Urinary bladder (tissue), 4 donors: Measurements from ENCODE around the gene SRD5A1. TPM values are rescaled to one million over a fixed set of nuclear protein-coding genes. Genes with fewer than 3 reads are reported as not detected.

Experiments used
- DNase-seq: peaks from one replicate; pipeline ENCODE4 v3.0.0-alpha.2; 2015; ENCODE audit errors: extremely low spot score
- H3K27ac ChIP-seq: one replicate; pipeline ENCODE4 v1.5.1; 2013; ENCODE audit warnings: low read depth, mild to moderate bottlenecking, moderate library complexity
- H3K36me3 ChIP-seq: one replicate; pipeline ENCODE4 v1.6.1; 2013; ENCODE audit warnings: mild to moderate bottlenecking, moderate library complexity; ENCODE audit not compliant: insufficient read depth
- H3K4me1 ChIP-seq: one replicate; pipeline ENCODE4 v1.6.1; 2013; ENCODE audit warnings: mild to moderate bottlenecking, moderate library complexity; ENCODE audit not compliant: insufficient read depth
- H3K4me3 ChIP-seq: one replicate; pipeline ENCODE4 v1.5.1; 2013; ENCODE audit warnings: low read depth, low read length
- WGBS: extraction: QIAGEN DNeasy Blood & Tissue Kit; methylation state at CpG from one replicate; pipeline ENCODE4 v1.1.7; 2013; 5-methylcytosine and 5-hydroxymethylcytosine counted together
- polyA plus RNA-seq: library from polyadenylated mRNA; stranded (reverse); fragments of 200-250 nt; gene quantifications from one replicate; pipeline ENCODE4 v1.2.3, GENCODE V29; 2013
- total RNA-seq: library from RNA; depleted of rRNA; stranded (reverse); fragments of >200 nt; gene quantifications from one replicate; pipeline ENCODE4 v1.2.3, GENCODE V29; 2014
- donor health status: healthy with polysubstance abuse.
- donor health status: healthy.

The SRD5A1 gene
- total and polyA plus RNA-seq, 2 donors: 6.5 to 6.6 TPM

DNA sequence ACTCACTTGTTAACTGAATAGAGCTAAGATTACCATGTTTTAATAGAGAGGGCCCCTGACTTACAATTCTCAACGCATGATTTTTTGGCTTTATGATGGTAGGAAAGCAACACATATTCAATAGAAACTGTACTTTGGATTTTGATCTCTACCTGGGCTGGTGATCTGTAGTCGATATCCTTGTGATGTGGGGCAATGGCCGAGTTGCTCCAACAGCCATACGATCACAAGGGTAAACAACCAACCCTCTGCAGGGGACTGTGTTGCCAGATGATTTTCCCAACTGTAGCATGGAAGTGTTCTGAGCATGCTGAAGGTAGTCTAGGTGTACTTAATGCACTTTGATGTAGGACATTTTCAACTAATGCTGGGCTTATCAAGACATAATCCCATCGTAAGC lies 36.9 kb upstream of the SRD5A1 start:
- 95% methylated on average over 5 of the region's 5 CpGs for WGBS
- no peaks in the 10 kb centered on the region for H3K4me1 ChIP-seq

DNA sequence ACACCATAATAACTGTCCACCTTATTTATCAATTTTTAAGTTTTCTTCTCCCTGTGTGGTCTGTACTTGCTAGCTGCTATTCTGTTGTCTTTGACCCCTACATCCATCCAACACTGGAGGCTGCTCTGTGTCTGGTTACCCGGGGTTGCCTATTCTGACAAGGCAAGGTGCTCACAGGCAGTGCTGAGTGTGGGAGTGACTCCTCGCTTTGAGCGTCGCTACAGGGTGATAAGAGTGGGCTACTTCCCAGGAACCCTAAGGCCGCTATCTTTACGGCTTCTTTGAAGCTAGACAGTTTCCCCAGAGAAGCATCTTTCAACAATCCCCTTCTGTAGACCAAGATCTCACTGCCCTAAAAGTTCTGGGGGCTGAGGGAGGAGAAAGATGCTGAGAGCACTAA lies 35.7 kb upstream of the SRD5A1 start:
- H3K4me3 ChIP-seq: no peak overlapping the region
- peaks cover 4% of the 10 kb centered on the region for H3K36me3 ChIP-seq
- no peak for DNase-seq
- WGBS: 78% methylated on average over 6 of the region's 6 CpGs
- no peaks in the 10 kb centered on the region for H3K4me1 ChIP-seq
- no peak overlapping the region for H3K27ac ChIP-seq

More for the DNA sequence above, 36.9 kb upstream of the SRD5A1 start:
- peaks cover 4% of the 10 kb centered on the region for H3K36me3 ChIP-seq
- no peak overlapping the region for H3K4me3 ChIP-seq
- no peak overlapping the region for H3K27ac ChIP-seq
- no peak for DNase-seq

DNA sequence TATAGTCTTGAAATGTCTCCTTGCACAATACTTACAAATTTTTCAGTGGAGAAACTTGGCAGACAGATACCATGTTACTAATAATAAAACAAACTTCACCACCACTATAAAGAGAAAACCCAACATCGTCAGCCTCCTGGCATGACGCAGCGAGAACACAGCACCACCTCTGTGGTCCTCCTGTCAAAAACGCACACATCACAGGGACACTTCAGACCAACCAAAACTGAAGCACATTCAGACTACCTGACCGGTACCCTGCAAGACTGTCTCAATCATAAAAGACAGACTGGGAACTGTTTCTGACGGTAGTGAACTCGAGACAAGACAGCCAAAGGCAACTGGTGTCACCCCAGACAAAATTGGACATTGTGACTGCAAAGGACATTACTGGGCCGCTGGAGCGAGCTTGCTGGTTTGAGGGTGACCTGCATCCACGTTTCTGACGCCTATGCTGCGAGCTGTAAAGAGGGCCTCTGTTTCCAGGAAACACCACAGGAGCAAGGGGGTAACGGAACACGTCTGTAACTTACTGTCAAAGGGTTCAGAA lies 34.8 kb upstream of the SRD5A1 start:
- Histone ChIP-seq H3K27ac (no peak overlapping the region), H3K4me3 (no peak overlapping the region), H3K36me3 (peaks cover 4% of the 10 kb centered on the region), H3K4me1 (no peaks in the 10 kb centered on the region)
- WGBS: 72% methylated on average over 14 of the region's 14 CpGs
- no peak for DNase-seq

DNA sequence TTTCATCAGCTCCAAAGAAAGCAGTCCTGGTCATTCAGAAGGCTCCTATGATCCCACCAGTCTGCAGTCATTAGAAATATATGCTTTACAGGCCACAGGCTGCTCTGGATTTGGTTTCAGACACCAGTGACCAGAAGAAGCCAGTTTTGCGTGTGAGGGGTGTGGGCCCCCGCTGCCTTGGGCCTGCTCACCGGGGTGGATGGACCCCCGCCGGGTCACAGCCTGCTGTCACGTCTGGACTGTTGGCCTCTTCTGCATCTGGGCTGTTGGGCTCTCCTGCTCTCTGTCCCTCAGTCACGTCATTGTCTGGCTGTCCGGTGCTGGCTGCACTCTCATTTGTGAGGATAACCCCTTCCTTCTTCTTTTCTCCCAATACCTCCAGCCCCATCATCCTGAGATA lies 33.5 kb upstream of the SRD5A1 start:
- 93% methylated on average over 8 of the region's 8 CpGs for WGBS
- no peak for DNase-seq
- peaks cover 4% of the 10 kb centered on the region for H3K36me3 ChIP-seq
- H3K4me3 ChIP-seq: no peak overlapping the region
- no peak overlapping the region for H3K27ac ChIP-seq
- H3K4me1 ChIP-seq: no peaks in the 10 kb centered on the region

DNA sequence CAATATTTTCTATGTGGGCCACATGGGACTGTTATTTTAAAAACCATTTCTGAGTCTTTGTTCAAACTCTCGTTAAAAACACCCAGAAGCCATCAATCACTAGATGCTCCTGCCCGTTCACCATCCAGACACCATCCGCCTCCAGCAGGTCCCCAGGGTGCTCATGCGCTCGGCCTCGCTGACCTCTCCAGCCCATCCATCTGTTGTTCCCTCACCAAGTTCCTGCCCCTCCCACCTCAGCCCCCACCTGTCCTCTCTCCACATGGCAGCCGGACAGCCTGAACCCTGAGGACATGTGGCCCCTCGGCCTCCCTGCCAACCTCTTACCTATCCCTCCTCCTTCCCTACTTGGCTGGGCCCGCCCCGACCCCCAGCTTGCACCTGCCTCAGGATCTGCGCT lies 32.0 kb upstream of the SRD5A1 start:
- DNase-seq: no peak
- Histone ChIP-seq H3K4me1 (no peaks in the 10 kb centered on the region), H3K27ac (no peak overlapping the region), H3K4me3 (no peak overlapping the region), H3K36me3 (peaks cover 4% of the 10 kb centered on the region)
- 96% methylated on average over 11 of the region's 11 CpGs for WGBS

DNA sequence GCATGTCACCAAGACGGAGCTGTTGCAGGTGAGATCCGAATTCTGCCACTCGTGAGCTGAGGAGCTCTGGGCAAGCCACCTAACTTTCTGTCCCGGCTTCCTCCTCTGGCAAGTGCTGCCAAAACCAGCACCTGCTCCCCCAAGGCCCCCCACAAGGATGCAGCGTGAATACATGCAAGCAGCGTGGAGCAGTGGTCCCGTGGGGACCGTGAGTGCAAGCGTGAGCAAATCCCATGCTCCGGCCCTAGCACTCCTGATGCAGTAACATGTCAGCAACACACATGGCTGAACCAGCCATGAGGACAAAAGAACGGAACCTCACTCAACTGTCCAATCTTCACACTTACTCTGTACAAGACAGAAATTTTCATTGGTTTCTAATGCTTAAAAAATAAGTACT lies 31.4 kb upstream of the SRD5A1 start:
- DNase-seq: no peak
- Histone ChIP-seq H3K4me1 (no peaks in the 10 kb centered on the region), H3K36me3 (peaks cover 4% of the 10 kb centered on the region), H3K27ac (no peak overlapping the region), H3K4me3 (no peak overlapping the region)
- 94% methylated on average over 11 of the region's 11 CpGs for WGBS

DNA sequence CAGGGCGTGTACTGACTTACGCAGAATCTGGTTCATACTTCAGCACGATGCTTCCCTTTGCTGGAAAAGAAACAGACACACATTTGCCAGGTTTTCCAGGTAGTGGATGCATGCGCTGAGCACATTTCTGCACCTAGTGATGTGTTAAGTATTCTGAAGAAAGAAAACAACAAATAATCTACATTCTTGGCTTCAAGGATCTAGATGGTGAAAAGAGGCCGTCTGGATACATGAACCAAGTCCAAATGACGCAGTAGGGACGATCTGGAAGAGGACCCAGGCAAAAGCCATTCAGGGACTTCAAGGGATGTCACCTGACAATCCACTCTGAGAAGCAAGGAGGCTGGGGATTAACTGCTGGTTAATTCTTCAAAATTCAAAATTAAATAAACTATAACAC lies 30.8 kb upstream of the SRD5A1 start:
- WGBS: 92% methylated on average over 7 of the region's 7 CpGs
- no peaks in the 10 kb centered on the region for H3K4me1 ChIP-seq
- no peak overlapping the region for H3K27ac ChIP-seq
- H3K4me3 ChIP-seq: no peak overlapping the region
- H3K36me3 ChIP-seq: peaks cover 6% of the 10 kb centered on the region
- DNase-seq: no peak

DNA sequence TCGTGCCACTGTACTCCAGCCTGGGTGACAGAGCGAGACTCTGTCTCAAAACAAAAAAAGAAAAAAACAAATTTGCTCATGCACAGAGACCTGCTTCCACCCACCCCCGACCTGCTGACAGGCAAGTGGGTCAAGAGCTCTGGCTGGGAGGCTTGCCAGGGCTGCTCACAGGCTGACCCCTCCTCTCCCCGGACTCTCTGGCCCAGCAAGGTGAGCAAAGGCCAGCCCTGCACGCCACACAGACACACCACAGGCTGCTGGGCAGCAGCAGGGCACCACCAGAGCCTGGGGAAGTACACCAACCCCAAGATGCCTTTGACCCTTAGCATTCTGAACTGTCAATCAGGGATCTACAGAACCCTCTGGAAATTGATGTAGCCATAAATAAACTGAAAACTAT lies 29.6 kb upstream of the SRD5A1 start:
- 91% methylated on average over 5 of the region's 5 CpGs for WGBS
- H3K36me3 ChIP-seq: peaks cover 7% of the 10 kb centered on the region
- no peak overlapping the region for H3K4me3 ChIP-seq
- H3K4me1 ChIP-seq: no peaks in the 10 kb centered on the region
- no peak overlapping the region for H3K27ac ChIP-seq
- DNase-seq: no peak

DNA sequence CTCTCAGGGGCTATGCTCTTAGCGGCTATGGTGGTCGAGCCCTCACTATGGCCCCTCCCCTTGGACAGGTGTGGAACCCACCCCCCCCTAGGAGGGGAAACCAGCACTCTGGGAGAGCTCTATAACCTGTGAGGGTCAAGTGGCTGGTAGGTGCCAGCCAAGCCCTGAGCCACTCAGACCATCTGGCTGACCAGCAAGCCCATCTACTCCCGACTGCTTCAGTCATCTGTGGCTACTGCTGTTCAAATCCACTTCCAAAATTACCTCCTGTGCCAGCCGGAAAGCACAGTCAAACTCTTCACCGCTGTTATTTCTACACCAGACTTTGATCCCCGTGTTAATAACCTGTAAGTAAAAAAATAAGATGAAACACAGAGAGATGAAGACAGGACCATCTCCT lies 28.9 kb upstream of the SRD5A1 start:
- H3K4me1 ChIP-seq: no peaks in the 10 kb centered on the region
- WGBS: 85% methylated on average over 6 of the region's 6 CpGs
- DNase-seq: no peak
- H3K27ac ChIP-seq: no peak overlapping the region
- no peak overlapping the region for H3K4me3 ChIP-seq
- peaks cover 8% of the 10 kb centered on the region for H3K36me3 ChIP-seq

DNA sequence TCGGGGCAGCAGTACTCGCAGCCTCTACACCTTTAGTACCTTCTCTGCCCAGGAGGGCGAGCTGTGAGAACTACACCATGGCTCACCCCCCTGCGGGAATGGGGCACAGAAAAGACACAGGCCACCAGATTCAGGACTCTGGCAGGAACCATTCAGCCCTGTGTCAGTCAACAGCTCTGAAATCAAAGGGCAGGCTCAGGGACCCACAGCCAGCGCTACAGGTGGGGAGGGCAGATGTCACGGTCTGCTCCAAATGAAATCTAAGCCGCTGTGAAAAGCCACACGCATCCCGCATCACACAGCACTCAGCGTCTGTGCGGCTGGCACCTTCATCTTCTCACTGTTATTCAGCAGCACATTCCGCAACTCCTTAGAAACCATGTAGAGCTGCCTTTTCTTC lies 28.3 kb upstream of the SRD5A1 start:
- H3K36me3 ChIP-seq: peaks cover 8% of the 10 kb centered on the region
- no peaks in the 10 kb centered on the region for H3K4me1 ChIP-seq
- no peak overlapping the region for H3K27ac ChIP-seq
- DNase-seq: no peak
- 96% methylated on average over 12 of the region's 12 CpGs for WGBS
- no peak overlapping the region for H3K4me3 ChIP-seq

DNA sequence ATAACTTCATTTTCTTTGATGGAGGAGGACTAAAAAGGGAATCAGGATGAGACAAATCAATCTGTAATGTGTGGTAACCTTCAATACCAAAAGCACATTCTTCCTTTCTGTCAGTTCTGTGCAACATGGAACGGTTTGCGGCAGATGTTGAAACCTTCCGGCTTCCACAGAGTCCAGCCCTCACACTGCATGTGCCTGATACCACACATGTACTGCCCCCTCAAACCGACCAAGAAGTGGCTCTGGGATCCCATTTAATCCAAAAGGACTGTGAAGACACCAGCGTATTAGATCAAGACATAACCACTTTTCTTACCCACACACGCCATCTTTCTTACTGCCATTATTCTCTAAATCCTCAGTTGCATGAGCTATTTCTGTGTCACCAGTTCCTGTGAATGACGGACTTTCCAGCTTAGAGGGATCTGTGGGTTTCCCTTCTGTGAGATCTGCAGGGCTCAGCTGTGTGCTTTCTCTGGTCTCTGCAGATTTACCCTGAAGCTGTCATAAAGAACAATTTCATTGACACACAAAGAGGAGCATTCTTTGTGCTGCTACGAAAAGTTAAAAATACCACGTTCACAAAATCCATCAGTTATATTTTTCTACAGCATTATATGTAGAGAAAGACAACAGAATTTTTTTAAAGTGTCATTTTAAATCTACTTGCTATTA lies 26.2 kb upstream of the SRD5A1 start:
- H3K4me3 ChIP-seq: no peak overlapping the region
- no peak for DNase-seq
- H3K36me3 ChIP-seq: peaks cover 8% of the 10 kb centered on the region
- H3K4me1 ChIP-seq: no peaks in the 10 kb centered on the region
- H3K27ac ChIP-seq: no peak overlapping the region
- 90% methylated on average over 9 of the region's 9 CpGs for WGBS

DNA sequence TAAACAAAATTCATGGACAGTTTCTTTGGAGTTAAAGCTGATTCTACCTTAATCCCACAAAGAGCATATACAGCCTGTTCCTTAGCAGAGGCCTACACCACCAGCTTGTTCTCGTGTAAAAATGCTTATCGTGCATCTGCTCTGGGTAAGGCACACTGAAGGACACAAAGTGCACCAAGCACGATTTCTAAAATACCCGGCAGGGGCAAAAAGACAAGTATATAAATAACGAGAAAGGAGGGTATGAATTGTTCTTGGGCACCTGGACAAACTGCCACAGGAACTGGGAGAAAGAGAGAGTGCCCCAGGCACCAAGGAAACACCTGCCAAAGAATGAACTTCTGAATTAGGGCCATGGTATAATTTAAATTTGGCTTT lies 25.7 kb upstream of the SRD5A1 start:
- DNase-seq: no peak
- WGBS: 93% methylated on average over 5 of the region's 5 CpGs
- H3K4me1 ChIP-seq: no peaks in the 10 kb centered on the region
- H3K4me3 ChIP-seq: no peak overlapping the region
- H3K36me3 ChIP-seq: peaks cover 10% of the 10 kb centered on the region
- H3K27ac ChIP-seq: no peak overlapping the region

DNA sequence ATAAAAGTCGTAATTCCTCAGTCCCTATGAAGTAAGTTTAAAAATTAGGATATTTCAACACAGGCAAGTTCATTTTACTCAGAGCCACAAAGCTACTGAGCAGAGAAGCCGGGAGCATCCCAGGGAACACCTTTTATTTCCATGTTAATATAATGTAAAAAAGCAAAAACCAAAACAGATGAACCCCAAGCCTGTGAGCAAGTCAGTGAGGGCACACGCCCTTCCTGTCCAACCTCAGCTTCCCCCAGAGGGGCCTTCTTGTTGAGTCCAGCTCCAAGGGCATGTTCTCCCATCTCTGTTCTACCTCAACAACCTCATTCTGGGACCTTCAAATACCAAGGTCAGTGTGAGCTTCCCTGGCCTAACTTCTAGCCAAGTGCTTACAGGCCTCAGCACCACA lies 25.2 kb upstream of the SRD5A1 start:
- DNase-seq: no peak
- 94% methylated on average over 3 of the region's 3 CpGs for WGBS
- Histone ChIP-seq H3K27ac (no peak overlapping the region), H3K36me3 (peaks cover 10% of the 10 kb centered on the region), H3K4me1 (no peaks in the 10 kb centered on the region), H3K4me3 (no peak overlapping the region)

DNA sequence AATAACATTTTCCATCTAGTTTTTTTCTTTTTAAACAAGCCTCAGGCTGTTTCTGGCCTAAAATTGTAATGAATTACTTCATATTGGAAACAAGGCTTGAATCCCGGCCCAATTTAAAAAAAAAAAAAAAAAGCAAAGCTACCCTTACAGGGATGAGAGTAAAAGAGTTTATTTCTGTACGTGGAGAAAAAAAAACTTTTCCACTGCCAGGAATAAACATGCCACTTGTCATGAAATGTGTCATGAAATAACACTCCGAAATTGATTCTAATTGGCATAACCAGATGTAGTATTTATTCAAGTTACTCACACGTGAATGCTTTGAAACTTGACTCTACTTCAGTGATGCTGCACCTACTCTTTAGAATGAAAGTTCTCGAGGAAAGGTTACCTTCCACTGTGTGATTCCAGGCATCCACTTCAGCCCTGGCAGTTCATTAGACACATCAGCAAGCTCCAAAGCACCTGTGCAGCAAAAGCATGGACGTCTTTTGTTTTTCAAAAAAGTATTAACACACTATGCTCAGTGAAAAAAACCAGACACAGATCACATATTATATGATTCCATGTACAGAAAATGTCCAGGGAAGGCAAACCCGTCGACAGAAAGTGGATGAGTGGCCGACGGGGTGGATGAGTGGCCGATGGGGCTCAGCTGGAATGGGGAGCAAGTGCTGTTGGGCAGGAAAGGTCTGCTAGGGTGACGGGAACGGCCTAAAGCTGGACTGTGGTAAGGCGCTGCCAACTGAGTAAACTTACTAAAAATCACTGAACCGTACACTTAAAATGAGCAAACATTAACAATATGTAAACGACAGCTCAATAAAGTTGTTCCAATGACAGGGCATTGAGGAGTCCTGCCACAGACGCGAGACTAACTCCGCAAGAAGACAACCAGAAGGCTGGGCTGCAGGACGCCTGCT lies 21.6 kb upstream of the SRD5A1 start:
- H3K4me1 ChIP-seq: peaks cover 1% of the 10 kb centered on the region
- DNase-seq: no peak
- WGBS: 89% methylated on average over 20 of the region's 20 CpGs
- no peak overlapping the region for H3K27ac ChIP-seq
- no peak overlapping the region for H3K4me3 ChIP-seq
- H3K36me3 ChIP-seq: peaks cover 13% of the 10 kb centered on the region
